HepG2 (cell line): ENCODE results near the gene GFER. TPM values are rescaled to one million over a fixed set of nuclear protein-coding genes. Genes with fewer than 3 reads are reported as not detected.
A peak's percentile ranks its signal among the peaks of the same experiment; 100 is the strongest.

Experiments
- ATF7 ChIP-seq, 2 experiments: fragments of 450-650 bp in 1 of 2; sonication (generic) in 1 of 2; formaldehyde crosslinking in 1 of 2; IDR thresholded peaks; 2 replicates each; pipeline versions ENCODE4 v1.4.0 to v1.6.1; 2016 to 2020; ENCODE audit warnings: antibody characterized with exemption in 1 of 2, mild to moderate bottlenecking in 1 of 2, missing genetic modification reagents in 1 of 2
- CEBPZ ChIP-seq: IDR thresholded peaks from 2 replicates; pipeline ENCODE4 v1.6.1; 2012; ENCODE audit warnings: low read length, improper control_type of control experiment
- FOSL2 ChIP-seq: sonication (generic); formaldehyde crosslinking; IDR thresholded peaks from 2 replicates; pipeline ENCODE4 v1.4.0; 2020; ENCODE audit warnings: missing genetic modification reagents
- FOXC1 ChIP-seq: sonication (generic); formaldehyde crosslinking; IDR thresholded peaks from 2 replicates; pipeline ENCODE4 v1.8.0; 2022; ENCODE audit warnings: mild to moderate bottlenecking, missing genetic modification reagents, borderline replicate concordance
- HHEX ChIP-seq: IDR thresholded peaks from 2 replicates; pipeline ENCODE4 v1.6.1; 2016; ENCODE audit warnings: control low read depth
- HOMEZ ChIP-seq: IDR thresholded peaks from 2 replicates; pipeline ENCODE4 v1.6.1; 2016; ENCODE audit warnings: low read depth
- KLF15 ChIP-seq: sonication (generic); formaldehyde crosslinking; IDR thresholded peaks from 2 replicates; pipeline ENCODE4 v1.8.1; 2023; ENCODE audit warnings: borderline replicate concordance, mild to moderate bottlenecking, inconsistent platforms, missing genetic modification reagents, mixed read lengths
- MAX ChIP-seq: IDR thresholded peaks from 2 replicates; pipeline ENCODE4 v1.6.1; 2012; ENCODE audit warnings: inconsistent platforms
- MED13 ChIP-seq: sonication (generic); formaldehyde crosslinking; IDR thresholded peaks from 2 replicates; pipeline ENCODE4 v1.5.0; 2020; ENCODE audit warnings: missing genetic modification reagents
- MNT ChIP-seq: fragments of 450-650 bp; IDR thresholded peaks from 2 replicates; pipeline ENCODE4 v1.6.1; 2016
- PLRG1 ChIP-seq: fragments of 450-650 bp; conservative IDR thresholded peaks from 2 replicates; pipeline ENCODE4 v1.6.1; 2016
- RNF219 ChIP-seq: sonication (generic); formaldehyde crosslinking; IDR thresholded peaks from 2 replicates; pipeline ENCODE4 v1.5.0; 2020; ENCODE audit warnings: mild to moderate bottlenecking, missing genetic modification reagents
- RORA ChIP-seq: sonication (generic); formaldehyde crosslinking; IDR thresholded peaks from 2 replicates; pipeline ENCODE4 v1.5.0; 2020; ENCODE audit warnings: mild to moderate bottlenecking, missing genetic modification reagents, moderate library complexity
- SATB2 ChIP-seq: sonication (generic); formaldehyde crosslinking; IDR thresholded peaks from 2 replicates; pipeline ENCODE4 v1.5.0; 2020; ENCODE audit warnings: missing genetic modification reagents
- SSRP1 ChIP-seq: IDR thresholded peaks from 2 replicates; pipeline ENCODE4 v1.6.1; 2016; ENCODE audit warnings: control low read depth
- TARDBP ChIP-seq: sonication (generic); formaldehyde crosslinking; IDR thresholded peaks from 2 replicates; pipeline ENCODE4 v1.8.0; 2022; ENCODE audit warnings: mild to moderate bottlenecking, missing genetic modification reagents
- THAP7 ChIP-seq: sonication (generic); formaldehyde crosslinking; IDR thresholded peaks from 2 replicates; pipeline ENCODE4 v1.8.1; 2023; ENCODE audit warnings: mild to moderate bottlenecking, missing genetic modification reagents
- ZFP37 ChIP-seq: sonication (generic); formaldehyde crosslinking; IDR thresholded peaks from 2 replicates; pipeline ENCODE4 v1.4.0; 2020; ENCODE audit warnings: missing genetic modification reagents, borderline replicate concordance
- ZNF460 ChIP-seq: sonication (generic); formaldehyde crosslinking; IDR thresholded peaks from 2 replicates; pipeline ENCODE4 v1.5.1; 2020; ENCODE audit warnings: missing genetic modification reagents, mild to moderate bottlenecking, borderline replicate concordance
- ZSCAN21 ChIP-seq: sonication (generic); formaldehyde crosslinking; IDR thresholded peaks from 2 replicates; pipeline ENCODE4 v1.8.0; 2022; ENCODE audit warnings: mild to moderate bottlenecking, missing genetic modification reagents, moderate library complexity, borderline replicate concordance
- polyA plus RNA-seq, 8 experiments: library from polyadenylated mRNA; depleted of rRNA in 3 of 8; stranded (reverse) in 7 of 8; unstranded in 1 of 8; fragments of >200 nt; fragmentation: Illumina TruSeq in 4 of 8; extraction: Trizol in 4 of 8; gene quantifications; 2 replicates each; pipeline versions ENCODE4 v1.2.1 to v1.2.3, GENCODE V29; 2011 to 2016; ENCODE audit warnings: low read depth in 4 of 8, missing spikeins in 1 of 8, mixed read lengths in 1 of 8; ENCODE audit not compliant: insufficient read depth in 1 of 8
- total RNA-seq, 5 experiments: library from RNA; depleted of rRNA; stranded (reverse); fragments of >200 nt; fragmentation: Illumina TruSeq; extraction: Trizol; gene quantifications; 2 replicates each; pipeline ENCODE4 v1.2.3, GENCODE V29; 2016; ENCODE audit warnings: low read depth in 1 of 5

GFER gene
- total and polyA plus RNA-seq, 2 of the 13 experiments (the other 11 are each of a cell fraction or from before 2014, with no cell fraction given): 28.6 to 71.7 TPM

- TF ChIP-seq RNF219 (no peak), SSRP1 (CRISPR knock-in tag) (no peak), CEBPZ (no peak), PLRG1 (no peak), ZSCAN21 (CRISPR knock-in tag) (peak; percentile 23), ZFP37 (CRISPR knock-in tag) (no peak), SATB2 (no peak), TARDBP (CRISPR knock-in tag) (no peak), RORA (no peak), ZNF460 (CRISPR knock-in tag) (0 out of 2 replicates have a peak, but pooled peaks have one; percentile 27), HHEX (CRISPR knock-in tag) (no peak), MED13 (CRISPR knock-in tag) (no peak), KLF15 (CRISPR knock-in tag) (0 out of 2 replicates have a peak, but pooled peaks have one; percentile 79), HOMEZ (CRISPR knock-in tag) (no peak), MNT (no peak), FOXC1 (CRISPR knock-in tag) (peak; percentile 50; the same call in 1 of the 2 replicates), THAP7 (0 out of 2 replicates have a peak, but pooled peaks have one; percentile 64), FOSL2 (CRISPR knock-in tag) (peak; percentile 15; the same call in 1 of the 2 replicates), MAX (peak; percentile 35), ATF7 (IDR thresholded peaks at IDR 0.05) (no peak), ATF7 (CRISPR knock-in tag; IDR thresholded peaks at IDR 0.05) (no peak)
Measured at GRCh38 chr16:1983544-1984346, at the start of gene GFER (continued).
